ENCODE results near the gene TBX1. TPM values are rescaled to one million over a fixed set of nuclear protein-coding genes. Genes with fewer than 3 reads are reported as not detected.

The TBX1 gene
- total and polyA plus RNA-seq, 2 of the 8 experiments (the other 6 are each of a cell fraction or from before 2014, with no cell fraction given) = 0.28 TPM; not detected in 1

DNA sequence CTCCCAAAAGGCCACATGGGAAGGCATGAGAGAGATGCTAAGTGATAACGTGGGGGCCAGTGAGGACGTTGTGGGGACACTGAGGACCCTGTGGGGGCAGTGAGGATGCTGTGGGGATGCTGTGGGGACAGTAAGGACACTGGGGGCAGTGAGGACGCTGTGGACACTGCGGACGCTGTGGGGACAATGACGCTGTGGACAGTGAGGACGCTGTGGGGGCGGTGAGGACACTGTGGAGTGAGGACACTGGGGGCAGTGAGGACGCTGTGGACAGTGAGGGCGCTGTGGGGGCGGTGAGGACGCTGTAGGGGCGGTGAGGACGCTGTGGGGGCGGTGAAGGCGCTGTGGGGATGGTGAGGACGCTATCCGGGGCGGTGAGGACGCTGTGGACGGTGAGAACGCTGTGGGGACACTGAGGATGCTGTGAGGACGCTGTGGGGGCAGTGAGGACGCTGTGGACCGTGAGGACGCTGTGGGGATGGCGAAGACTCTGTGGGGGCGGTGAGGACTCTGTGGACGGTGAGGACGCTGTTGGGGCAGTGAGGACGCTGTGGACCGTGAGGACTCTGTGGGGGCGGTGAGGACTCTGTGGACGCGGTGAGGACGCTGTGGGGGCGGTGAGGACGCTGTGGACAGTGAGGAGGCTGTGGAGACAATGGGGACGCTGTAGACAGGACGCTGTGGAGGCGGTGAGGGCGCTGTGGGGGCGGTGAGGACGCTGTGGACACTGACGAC lies 35.5 kb upstream of the TBX1 start (continued):
- TF ChIP-seq, protein P1, sequence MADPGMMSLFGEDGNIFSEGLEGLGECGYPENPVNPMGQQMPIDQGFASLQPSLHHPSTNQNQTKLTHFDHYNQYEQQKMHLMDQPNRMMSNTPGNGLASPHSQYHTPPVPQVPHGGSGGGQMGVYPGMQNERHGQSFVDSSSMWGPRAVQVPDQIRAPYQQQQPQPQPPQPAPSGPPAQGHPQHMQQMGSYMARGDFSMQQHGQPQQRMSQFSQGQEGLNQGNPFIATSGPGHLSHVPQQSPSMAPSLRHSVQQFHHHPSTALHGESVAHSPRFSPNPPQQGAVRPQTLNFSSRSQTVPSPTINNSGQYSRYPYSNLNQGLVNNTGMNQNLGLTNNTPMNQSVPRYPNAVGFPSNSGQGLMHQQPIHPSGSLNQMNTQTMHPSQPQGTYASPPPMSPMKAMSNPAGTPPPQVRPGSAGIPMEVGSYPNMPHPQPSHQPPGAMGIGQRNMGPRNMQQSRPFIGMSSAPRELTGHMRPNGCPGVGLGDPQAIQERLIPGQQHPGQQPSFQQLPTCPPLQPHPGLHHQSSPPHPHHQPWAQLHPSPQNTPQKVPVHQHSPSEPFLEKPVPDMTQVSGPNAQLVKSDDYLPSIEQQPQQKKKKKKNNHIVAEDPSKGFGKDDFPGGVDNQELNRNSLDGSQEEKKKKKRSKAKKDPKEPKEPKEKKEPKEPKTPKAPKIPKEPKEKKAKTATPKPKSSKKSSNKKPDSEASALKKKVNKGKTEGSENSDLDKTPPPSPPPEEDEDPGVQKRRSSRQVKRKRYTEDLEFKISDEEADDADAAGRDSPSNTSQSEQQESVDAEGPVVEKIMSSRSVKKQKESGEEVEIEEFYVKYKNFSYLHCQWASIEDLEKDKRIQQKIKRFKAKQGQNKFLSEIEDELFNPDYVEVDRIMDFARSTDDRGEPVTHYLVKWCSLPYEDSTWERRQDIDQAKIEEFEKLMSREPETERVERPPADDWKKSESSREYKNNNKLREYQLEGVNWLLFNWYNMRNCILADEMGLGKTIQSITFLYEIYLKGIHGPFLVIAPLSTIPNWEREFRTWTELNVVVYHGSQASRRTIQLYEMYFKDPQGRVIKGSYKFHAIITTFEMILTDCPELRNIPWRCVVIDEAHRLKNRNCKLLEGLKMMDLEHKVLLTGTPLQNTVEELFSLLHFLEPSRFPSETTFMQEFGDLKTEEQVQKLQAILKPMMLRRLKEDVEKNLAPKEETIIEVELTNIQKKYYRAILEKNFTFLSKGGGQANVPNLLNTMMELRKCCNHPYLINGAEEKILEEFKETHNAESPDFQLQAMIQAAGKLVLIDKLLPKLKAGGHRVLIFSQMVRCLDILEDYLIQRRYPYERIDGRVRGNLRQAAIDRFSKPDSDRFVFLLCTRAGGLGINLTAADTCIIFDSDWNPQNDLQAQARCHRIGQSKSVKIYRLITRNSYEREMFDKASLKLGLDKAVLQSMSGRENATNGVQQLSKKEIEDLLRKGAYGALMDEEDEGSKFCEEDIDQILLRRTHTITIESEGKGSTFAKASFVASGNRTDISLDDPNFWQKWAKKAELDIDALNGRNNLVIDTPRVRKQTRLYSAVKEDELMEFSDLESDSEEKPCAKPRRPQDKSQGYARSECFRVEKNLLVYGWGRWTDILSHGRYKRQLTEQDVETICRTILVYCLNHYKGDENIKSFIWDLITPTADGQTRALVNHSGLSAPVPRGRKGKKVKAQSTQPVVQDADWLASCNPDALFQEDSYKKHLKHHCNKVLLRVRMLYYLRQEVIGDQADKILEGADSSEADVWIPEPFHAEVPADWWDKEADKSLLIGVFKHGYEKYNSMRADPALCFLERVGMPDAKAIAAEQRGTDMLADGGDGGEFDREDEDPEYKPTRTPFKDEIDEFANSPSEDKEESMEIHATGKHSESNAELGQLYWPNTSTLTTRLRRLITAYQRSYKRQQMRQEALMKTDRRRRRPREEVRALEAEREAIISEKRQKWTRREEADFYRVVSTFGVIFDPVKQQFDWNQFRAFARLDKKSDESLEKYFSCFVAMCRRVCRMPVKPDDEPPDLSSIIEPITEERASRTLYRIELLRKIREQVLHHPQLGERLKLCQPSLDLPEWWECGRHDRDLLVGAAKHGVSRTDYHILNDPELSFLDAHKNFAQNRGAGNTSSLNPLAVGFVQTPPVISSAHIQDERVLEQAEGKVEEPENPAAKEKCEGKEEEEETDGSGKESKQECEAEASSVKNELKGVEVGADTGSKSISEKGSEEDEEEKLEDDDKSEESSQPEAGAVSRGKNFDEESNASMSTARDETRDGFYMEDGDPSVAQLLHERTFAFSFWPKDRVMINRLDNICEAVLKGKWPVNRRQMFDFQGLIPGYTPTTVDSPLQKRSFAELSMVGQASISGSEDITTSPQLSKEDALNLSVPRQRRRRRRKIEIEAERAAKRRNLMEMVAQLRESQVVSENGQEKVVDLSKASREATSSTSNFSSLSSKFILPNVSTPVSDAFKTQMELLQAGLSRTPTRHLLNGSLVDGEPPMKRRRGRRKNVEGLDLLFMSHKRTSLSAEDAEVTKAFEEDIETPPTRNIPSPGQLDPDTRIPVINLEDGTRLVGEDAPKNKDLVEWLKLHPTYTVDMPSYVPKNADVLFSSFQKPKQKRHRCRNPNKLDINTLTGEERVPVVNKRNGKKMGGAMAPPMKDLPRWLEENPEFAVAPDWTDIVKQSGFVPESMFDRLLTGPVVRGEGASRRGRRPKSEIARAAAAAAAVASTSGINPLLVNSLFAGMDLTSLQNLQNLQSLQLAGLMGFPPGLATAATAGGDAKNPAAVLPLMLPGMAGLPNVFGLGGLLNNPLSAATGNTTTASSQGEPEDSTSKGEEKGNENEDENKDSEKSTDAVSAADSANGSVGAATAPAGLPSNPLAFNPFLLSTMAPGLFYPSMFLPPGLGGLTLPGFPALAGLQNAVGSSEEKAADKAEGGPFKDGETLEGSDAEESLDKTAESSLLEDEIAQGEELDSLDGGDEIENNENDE (IDR thresholded peaks at IDR 0.05; ENCODE audit: insufficient replicate concordance, low read length) = no peak
- TF ChIP-seq CTBP2 (IDR thresholded peaks at IDR 0.05; ENCODE audit: borderline replicate concordance, insufficient read depth, insufficient read length, low read length) (no peak), SP4 (IDR thresholded peaks at IDR 0.05; ENCODE audit: low read length) (no peak), POU5F1 (IDR thresholded peaks at IDR 0.05; ENCODE audit: low read depth, low read length) (no peak)
